ENCODE results near the gene DHRS4L2.

DHRS4L2 gene

DNA sequence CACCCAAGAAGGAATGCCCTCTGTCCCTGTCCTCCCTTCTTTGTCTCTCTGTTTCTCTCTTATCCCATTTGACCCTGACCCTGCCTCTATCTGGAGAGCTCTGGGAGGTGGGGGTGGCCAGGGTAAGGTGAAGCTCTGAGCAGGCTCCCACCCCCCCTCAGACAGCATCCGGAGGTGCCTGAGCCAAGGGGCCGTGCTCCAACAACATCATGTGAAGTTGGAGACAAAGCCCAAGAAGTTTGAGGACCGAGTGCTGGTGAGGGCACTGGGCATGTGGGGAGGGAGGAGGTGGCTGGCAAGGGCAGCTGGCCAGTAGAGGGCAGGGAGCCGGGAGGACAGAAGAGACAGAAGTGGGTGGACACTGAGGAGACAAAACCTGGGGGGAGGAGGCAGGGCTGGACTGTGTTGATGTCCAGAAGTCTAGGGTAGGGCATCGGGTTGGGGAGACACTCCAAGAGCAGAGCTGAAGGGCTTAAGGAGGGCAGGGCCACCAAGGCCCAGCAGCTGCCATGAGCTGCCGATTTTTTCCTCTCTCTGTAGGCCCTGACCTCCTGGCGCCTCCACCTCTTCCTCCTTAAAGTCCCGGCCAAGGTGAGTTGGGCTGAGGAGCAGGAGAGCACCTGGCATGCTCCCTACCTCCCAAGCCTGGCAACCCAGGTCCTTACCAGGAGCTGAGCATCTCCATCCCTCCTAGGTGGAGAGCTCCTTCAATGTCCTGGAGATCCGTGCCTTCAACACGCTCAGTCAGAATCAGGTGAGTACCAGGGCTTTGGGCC is 65.0 kb downstream of the DHRS4L2 start:
- no peak overlapping the region for H3K4me3 ChIP-seq (ENCODE audit: low read depth, low read length)

DNA sequence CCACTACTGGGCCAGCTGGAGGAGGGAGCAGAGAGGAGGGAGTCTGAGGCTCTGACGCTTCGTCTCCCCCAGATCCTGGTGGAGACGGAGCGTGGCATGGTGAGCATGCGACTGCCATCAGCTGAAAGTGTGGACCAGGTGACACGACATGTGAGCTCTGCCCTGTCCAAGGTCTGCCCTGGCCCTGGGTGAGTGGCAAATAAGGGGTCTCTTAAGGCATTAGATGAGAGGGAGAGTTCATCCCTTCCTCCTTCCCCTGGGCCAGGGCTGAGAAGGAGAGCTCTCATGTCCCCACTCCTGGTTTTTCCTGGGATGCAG is 65.6 kb downstream of the DHRS4L2 start:
- no peak overlapping the region for H3K4me3 ChIP-seq (ENCODE audit: low read depth, low read length)

DNA sequence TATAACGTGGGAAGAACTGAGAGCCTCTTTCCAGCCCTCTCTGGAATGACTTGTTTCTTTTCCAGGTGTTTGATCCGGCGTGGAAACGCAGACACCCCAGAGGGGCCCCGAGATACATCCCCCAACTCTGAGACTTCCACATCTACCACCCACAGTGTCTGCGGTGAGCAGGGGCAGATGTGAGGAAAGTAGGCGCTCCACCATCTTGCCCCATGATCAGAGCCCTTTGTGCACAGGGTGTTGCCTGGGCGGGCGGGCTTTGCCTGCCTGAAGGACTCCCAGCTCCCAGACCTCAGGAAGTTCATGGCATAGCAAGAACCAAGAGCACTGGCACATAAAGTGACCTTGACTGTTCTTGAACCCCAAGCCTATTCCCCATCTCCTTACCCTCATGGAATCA is 65.9 kb downstream of the DHRS4L2 start:
- H3K4me3 ChIP-seq (ENCODE audit: low read depth, low read length): no peak overlapping the region

Measured in iPS-11a (cell line).